ENCODE data around the gene SUFU.

SUFU gene

DNA sequence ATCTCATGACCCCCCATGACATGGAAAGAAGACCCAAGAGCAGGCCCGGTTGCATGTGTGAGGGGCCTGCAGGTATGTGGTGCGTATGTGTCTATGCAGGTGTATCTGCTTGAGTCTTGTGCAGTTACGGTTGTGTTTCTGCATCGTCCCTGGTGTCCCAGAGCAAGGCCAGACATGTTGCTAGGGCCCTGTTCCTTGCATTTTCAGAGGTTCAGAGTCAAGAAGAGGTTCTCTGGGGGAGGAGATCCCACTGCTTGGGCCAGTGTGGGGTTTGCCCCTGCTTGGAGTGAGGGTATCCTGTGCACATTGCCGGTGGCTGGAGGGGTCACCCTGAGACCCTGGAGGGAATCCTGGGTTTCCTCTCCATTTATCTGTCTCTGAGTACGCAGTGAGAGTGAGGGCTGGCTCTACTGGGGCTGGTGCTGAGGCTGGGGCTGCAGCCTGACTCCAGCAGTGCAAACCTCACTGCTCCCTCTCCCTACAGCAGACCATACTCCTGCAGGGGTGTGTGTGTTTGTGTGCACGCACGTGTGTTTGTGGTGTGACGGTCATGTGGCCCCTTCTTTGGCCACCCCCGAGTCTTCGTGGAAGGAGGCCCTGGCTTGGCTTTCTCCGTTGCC, 144.6 kb downstream of the SUFU start:
- in situ Hi-C loops (cut with MboI; ENCODE audit: low sequenced_read_pairs) = no loop called here

DNA sequence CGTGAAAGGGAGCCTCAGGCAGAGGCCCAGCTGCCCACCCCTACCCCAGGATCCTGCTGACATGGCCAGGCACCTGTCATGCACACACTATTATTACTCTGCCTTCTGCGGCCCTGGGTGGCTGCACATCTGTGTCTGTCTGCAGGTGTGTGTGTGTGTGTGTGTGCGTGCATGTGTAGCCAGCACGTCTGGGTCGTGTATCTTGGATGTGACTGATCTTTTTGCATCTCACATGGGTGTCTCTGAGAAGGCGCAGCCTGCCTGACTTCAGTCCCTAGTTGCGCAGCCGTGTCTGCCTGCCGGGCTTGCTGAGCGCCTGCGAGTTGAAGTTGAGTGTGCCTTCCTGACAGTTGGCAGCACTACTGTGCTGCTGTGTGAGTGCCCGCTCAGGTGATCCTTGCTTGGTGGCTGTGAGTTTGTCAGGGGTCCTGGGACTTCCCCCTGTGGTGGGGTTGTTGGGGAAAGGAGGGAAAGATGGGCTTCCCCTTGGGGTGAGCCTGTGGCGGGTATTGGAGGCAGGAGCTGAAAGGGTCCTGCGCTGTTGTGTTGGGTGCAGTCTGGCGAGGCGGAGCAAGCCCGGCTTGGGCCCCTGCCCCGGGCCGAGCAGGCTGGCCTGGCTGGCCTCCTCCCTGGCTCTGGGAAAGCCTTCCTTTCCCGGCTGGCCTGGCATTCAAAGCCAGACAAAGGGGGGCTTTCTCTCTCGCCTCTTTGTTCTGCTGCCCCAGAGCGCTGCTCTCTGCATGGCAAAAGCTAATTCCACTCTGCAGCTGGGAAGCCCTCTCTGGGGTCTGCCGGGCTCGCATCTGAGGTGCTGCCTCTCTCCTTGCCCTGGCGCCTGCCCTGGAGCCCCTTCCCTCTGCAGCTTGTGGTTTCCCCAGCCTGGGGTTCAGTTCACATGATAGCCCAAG, 145.4 kb downstream of the SUFU start:
- in situ Hi-C loops (cut with MboI; ENCODE audit: low sequenced_read_pairs) = no loop called here

DNA sequence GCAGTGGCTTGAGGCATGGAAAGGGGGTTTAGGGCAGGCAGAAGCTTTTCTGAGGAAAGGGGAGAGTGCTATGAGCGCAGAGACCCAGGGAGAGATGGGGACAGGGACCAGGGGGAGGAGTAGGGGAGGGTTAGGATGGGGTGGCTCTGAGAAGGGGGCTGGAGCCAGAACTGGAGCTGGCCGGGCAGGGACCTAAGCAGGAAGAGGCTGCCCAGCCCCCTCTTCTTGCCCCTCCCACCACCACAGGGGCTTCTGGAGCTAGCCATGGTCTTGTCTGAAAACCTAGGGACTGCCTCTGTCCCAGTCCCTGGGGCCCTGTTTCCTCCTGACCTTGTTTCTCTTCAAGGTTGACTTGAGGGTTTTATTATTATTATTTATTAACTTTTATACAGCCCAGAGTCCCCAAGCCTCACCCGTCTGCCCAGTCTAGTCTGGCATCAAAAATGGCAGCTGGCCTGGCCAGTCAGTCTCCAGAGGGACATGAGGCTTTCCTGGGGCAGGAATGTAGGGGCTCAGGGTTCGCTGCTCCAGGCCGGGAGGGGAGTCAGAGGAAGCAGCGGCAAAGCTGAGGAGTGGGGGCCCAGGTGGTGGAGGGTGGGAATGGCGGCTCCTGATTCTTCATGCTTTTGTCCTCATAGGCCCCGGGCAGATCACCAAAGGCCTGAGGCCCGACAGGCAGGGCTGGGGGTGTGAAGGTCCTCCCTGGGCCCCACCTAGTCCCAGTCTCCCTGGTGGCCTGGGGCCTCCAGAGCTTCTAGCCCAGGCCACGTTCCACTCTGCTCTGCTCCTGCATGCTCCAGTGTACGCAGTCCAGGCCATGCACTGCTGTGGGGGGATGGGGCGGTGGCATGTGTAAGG, 146.3 kb downstream of the SUFU start:
- in situ Hi-C loops (cut with MboI; ENCODE audit: low sequenced_read_pairs) = no loop called here

DNA sequence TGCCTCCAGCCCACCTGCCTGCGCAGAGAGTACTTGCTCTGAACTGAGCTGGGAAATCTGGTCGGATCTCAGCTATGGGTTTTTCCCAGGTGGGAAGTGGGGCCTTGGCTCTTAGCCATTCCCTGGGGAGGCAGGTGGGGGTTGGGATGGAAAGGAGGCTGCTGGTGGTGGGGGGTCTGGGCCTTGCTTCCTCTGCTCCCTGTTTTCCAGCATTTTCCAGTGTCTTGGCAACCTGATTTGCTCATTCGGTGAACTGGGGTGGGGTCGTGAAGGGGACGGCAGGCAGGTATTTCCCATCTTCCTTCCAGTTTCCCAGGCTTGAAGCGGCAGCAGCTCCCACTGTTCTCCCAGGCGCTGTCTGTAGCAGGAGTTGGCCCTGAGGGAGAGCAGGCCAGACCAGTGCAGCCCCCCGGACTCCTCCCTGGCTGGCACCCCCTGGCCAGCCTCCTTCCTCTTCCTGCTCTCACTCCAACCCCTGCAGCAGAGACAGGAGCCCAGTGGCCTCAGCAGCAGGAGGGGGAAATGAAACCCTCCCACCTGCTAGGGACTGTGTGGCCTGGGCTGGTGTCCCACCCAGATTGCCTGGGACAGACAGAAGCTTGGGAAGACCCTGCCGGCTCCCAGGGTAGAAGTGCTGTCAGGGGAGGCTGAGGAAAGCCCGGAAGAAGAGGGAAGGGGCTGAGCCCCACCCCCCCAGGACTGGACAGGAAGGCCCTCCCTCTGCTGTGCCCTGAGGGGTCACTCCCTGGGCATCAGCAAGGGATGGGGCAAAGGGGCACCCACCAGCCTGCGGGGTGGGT, 147.1 kb downstream of the SUFU start:
- in situ Hi-C loops (cut with MboI; ENCODE audit: low sequenced_read_pairs) = no loop called here

DNA sequence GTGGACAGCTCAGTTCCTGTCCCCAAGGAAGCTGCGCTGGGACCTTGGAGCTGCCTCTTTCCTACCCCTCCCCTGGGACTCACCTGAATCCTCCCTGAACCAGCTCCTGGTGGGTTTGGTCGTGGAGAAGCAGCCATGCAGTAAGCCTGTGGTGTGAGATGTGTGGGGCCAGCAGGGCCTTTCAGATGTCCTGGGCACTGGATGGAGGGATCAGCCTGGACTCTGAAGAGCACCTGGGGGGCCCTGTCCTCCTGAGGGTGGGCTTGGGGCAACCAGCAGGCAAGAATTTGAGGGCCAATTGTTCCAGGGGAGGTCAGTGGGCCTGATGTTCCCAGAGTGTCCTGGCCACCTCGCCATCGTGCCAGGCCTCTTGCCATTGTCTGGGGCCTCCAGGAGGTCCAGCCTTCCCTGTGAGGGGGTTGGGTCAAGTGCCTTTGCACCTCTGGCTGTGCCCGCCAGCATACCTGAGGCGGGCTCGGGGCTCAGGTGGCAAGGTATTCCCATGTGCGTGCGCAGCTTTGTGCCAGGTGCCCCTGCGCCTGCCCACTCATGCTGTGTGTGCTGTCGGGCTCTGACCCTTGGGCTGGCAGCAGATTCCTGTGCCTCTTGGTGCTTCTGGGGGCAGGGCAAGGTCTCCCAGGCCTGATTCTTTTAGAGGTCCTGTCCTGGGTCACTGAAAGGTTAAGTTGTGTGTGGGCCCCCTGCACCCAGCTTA, 147.8 kb downstream of the SUFU start:
- in situ Hi-C loops (cut with MboI; ENCODE audit: low sequenced_read_pairs) = no loop called here

DNA sequence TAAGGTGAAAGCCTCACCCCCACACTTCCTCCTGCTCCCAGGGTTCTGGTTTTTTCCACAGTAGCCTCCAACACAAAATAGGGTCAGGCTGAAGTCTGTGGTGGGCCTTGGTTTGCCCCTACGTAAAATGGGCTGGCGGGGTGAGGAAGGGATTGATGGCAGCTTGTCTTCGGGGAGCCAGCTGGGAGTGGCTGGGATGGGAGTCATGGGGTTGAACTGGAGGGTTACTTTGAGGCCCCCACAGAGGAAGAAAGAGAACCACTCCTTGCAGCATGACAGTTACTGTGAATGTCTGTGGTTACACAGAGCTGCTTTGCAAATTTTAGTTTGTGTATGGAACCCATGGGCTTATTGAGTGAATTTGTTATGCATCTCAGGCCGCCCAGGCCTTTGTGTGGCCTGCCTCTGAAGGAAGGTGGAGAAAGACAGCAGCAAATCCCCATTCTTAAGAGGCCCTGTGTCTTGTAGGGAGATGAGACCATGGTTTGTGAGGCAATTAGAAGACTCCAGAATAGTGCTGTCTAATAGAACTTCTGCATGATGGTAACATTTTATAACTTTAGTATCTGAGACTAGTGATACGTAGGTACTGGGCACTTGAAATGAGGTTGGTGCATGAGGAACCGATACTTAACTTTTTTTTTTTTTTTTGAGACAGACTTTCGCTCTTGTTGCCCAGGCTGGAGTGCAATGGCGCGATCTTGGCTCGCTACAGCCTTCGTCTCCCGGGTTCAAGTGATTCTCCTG, 148.6 kb downstream of the SUFU start:
- in situ Hi-C loops (cut with MboI; ENCODE audit: low sequenced_read_pairs) = no loop called here

DNA sequence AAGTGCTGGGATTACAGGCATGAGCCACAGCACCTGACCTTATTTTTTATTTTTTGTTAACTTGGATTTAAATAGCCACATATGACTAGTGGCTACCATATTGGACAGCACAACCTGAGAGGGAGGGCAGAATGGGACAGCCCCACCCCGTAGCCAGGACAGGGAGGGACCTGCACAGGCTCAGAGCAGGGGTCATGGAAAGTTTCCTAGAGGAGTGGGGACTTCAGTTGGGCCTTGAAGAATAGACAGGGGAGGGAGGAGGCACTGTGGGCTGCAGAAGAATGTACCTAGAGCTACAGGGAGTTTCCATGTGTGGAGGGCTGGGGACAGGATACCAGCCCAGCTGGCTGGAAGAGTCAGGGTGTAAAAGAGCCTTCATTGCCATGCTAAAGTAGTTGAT, 149.3 kb downstream of the SUFU start:
- in situ Hi-C loops (cut with MboI; ENCODE audit: low sequenced_read_pairs) = no loop called here

DNA sequence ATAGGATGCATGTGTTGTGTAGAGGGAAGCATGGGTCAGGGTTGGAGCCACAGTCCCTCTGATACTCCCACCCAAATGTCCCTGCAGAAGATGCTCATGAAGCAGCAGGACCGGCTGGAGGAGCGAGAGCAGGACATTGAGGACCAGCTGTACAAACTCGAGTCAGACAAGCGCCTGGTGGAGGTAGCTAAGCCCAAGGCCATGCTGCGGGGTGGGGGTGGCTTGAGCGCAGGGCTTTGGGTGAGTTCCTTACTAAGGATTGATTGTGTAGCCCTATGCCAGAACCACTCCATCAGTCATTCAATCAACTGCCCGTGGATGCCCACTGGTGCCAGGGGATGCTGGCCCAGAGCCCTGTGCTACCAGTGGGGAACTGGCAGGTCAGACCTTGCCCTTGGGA, 150.8 kb downstream of the SUFU start:
- in situ Hi-C loops (cut with MboI; ENCODE audit: low sequenced_read_pairs) = no loop called here

DNA sequence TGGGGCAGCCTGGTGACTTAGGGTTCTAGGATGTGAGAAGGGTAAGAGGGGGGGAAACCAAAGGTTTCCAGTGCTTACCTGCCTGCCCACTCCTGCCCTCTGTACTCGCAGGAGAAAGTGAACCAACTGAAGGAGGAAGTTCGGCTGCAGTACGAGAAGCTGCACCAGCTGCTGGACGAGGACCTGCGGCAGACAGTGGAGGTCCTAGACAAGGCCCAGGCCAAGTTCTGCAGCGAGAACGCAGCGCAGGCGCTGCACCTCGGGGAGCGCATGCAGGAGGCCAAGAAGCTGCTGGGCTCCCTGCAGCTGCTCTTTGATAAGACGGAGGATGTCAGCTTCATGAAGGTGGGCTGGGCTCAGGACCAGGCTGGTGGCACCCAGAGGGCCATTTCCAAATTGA, 151.2 kb downstream of the SUFU start:
- in situ Hi-C loops (cut with MboI; ENCODE audit: low sequenced_read_pairs) = no loop called here

DNA sequence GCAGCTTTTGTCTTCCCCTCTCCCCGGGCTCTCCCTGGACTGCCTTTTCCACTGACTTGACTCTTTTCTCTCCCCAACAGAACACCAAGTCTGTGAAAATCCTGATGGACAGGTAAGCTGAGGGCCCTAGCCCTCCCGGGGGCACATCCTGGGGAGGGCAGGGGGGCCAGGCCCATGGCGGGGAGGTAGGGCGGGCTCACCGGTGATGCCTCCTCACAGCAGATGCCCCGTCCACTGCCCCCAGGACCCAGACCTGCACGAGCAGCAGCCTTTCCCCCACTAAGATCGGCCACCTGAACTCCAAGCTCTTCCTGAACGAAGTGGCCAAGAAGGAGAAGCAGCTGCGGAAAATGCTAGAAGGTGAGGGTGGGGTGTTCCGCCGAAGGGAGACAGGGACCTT, 152.3 kb downstream of the SUFU start:
- in situ Hi-C loops (cut with MboI; ENCODE audit: low sequenced_read_pairs) = no loop called here

DNA sequence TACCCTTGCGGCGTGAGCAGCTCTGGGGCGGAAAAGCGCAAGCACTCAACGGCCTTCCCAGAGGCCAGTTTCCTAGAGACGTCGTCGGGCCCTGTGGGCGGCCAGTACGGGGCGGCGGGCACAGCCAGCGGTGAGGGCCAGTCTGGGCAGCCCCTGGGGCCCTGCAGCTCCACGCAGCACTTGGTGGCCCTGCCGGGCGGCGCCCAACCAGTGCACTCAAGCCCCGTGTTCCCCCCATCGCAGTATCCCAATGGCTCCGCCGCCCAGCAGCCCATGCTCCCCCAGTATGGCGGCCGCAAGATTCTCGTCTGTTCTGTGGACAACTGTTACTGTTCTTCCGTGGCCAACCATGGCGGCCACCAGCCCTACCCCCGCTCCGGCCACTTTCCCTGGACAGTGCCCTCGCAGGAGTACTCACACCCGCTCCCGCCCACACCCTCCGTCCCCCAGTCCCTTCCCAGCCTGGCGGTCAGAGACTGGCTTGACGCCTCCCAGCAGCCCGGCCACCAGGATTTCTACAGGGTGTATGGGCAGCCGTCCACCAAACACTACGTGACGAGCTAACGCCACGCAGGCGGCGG, 153.1 kb downstream of the SUFU start:
- in situ Hi-C loops (cut with MboI; ENCODE audit: low sequenced_read_pairs) = no loop called here

DNA sequence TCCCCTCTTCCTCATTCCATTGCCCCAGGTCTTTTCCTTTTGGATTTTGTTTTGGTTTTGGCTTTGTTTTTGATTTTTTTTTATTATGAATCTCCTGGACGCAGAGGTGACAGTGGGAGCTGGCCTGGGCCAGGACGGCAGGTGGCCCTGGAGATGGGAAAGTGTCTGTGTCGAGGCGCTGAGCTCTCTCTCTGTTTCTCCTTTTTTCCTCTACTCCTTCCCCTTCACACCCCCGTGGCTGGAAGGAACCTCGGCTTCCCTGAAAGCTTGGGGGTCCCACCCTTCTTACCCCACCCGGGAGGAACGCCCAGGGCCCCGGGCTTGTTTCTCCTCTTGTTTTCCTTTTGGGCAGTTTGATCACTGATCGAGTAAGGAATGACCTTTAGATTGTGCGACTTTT, 153.7 kb downstream of the SUFU start:
- in situ Hi-C loops (cut with MboI; ENCODE audit: low sequenced_read_pairs) = no loop called here

DNA sequence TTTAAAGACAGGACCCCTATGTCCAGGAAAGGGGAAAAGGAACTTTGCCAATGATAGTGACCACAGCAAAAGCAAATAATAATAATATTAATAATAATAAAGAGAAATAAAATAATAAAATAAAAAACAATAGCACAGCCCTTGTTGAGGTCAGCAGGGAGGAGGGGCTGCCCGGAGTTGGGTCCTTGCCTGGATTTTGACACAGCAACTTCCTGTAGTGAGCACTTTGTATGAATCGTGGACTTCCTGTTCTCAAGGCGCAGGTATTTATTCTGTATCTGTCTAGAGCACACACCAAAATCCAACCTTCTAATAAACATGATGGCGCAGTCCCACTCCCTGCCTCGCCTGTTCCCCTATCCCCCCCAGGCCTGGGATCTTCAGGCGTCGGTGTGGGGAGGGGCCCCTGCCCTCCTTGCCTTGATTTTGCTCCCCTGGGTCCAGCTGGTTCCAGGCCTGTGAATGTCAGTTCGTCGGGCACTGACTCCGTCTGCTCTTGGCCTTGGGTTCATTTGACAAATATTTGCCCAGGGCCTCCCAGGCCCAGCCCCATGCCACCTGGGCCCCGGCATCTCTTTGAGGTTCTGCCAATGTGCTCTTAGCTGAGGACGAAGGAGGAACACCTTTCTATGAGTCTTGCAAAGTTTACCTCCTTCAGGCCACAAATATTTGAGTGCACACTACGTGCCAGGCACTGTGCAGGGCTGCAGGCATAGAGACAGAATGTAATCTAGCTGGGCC, 154.4 kb downstream of the SUFU start:
- in situ Hi-C loops (cut with MboI; ENCODE audit: low sequenced_read_pairs) = no loop called here

DNA sequence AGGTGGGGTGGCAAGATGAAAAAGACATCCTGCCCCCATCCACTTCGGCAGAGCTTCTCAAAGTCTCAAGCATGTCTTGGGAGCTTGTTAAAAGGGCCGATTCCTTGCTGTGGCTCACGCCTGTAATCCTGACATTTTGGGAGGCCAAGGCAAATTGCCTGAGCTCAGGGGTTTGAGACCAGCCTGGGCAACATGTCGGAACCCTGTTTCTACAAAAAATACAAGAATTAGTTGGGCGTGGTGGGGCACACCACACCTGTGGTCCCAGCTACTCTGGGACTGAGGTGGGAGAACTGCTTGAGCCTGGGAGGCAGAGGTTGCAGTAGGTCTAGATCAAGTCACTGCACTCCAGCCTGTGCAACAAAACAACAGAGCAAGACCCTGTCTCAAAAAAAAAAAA, 155.0 kb downstream of the SUFU start:
- in situ Hi-C loops (cut with MboI; ENCODE audit: low sequenced_read_pairs) = no loop called here

DNA sequence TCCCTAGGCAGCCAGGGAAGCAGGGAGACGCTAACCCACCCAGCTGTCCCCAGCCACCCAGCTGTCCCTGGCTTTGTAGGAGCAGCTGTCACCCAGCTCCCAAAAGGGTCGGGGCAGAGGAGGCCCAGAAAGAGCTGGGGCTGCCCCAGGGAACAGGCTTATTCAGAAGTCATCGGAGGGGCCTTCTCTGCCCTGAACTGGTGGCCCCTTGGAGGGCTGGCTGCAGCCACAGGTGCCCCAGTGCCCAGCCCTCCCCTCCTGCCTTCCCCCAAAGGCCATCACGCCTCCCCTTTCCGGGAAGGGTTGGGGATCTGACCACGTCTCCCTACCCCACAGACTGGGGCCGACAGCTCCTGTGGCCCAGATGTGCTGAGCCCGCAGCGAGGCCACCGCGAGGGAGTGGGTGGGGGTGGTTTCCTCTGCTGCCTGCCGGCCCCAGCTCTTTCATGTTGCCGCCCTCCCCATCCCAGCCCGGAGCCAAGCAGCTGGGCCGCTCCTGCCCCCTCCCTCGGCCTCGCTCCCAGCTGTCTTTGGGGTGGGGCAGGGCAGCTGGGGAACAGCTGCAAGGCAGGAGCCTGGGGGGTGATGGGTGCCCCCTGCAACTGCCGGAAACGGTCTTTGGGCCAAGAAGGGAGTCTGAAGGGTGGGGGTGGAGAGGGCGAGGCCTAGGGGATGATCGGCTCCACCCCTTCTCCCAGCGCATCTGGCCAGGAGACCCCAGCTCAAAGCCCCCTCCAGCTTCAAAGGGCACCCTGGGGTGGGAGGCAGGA, 157.3 kb downstream of the SUFU start:
- in situ Hi-C loops (cut with MboI; ENCODE audit: low sequenced_read_pairs) = no loop called here

DNA sequence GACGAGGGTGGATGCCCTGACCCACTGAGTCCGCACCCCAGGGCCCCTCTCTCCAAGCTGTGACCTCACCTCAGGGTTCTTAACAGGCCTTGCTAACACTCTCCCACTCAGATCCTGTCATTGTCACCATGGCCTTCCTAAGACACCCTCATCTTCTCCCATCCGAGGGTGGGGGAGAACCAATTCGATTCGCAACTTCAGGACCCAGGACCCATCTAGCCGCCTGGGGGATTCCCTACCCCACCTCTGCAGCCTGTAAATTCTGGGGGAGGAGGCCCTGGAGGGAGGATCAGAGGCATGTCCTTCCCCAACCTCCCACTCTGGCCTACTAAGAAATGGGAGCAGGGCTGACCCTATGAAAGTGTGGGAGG, 157.9 kb downstream of the SUFU start:
- in situ Hi-C loops (cut with MboI; ENCODE audit: low sequenced_read_pairs) = no loop called here

DNA sequence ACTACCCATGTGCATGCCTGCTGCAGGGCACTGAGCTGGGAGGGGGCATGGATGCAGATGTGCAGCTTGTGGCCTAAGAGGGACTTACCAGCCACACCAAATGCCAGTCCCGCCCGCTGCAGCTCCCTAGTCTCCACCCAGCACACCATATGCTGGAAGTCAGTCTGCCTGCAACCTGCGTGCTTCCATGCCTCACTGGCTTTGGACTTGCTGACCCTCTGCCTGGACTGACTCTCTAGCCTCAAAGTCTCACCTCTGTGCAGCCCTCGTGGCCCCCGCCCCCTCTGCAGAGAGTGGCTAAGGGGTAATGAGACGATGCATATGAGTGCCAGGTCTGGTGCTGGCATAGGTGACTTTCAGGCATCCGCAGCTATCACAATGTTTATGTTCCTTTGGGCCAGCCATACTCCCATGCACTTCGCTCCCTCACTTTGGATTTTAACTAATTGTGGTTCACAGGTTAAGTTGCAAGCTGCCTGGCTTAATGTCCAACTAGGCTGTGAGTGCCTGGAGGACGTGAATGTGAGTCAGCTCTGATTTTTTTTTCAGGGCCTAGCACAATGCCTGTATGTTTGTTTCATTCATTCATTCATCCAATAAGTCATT, 162.2 kb downstream of the SUFU start:
- in situ Hi-C loops (cut with MboI; ENCODE audit: low sequenced_read_pairs) = no loop called here

Data from hTERT RPE-1 (cell line).